SK-N-SH (cell line): ENCODE results near the gene ZNF407. TPM values are rescaled to one million over a fixed set of nuclear protein-coding genes. Genes with fewer than 3 reads are reported as not detected.

ENCODE experiments used
- CTCF ChIA-PET: fragments of 300-600, 350-600 bp; formaldehyde crosslinking; extraction: SDS; loops from one replicate; lab custom pipeline; 2021; lab: Yijun Ruan, JAX
- POLR2A ChIA-PET: fragments of 350-600 bp; sonication (Branson Sonifier 250); formaldehyde crosslinking; extraction: SDS; loops from one replicate; lab custom pipeline; 2020; ENCODE audit warnings: antibody characterized with exemption, inconsistent platforms; lab: Yijun Ruan, JAX
- DNase-seq: peaks from one replicate; pipeline ENCODE4 v3.0.0; 2012
- H2AFZ ChIP-seq: fragments of 200-600 bp; sonication (generic); 2 replicates; pipeline ENCODE4 v1.8.1; 2016; ENCODE audit warnings: antibody characterized with exemption, mild to moderate bottlenecking, low read depth
- H3F3A ChIP-seq: fragments of 200-600 bp; sonication (generic); replicated peaks from 2 replicates; pipeline ENCODE3; 2016; ENCODE audit warnings: antibody characterized with exemption, mild to moderate bottlenecking; ENCODE audit not compliant: insufficient read depth
- H3K27ac ChIP-seq, 2 experiments: fragments of 200-500 bp in 1 of 2; fragments of 200-600 bp in 1 of 2; sonication (Bioruptor generic) in 1 of 2; sonication (generic), shearing (Covaris generic) in 1 of 2; 2 replicates each; pipeline versions ENCODE4 v1.5.1 to v1.6.1; 2014 to 2016; ENCODE audit warnings: low read depth in 2 of 2, inconsistent platforms in 1 of 2, low read length in 1 of 2, mild to moderate bottlenecking in 1 of 2, mixed read lengths in 1 of 2
- H3K27me3 ChIP-seq: fragments of 200-600 bp; sonication (generic), shearing (Covaris generic); 2 replicates; pipeline ENCODE4 v1.6.1; 2016; ENCODE audit warnings: mixed run types; ENCODE audit not compliant: insufficient read depth
- H3K36me3 ChIP-seq, 2 experiments: fragments of 200-500 bp in 1 of 2; fragments of 200-600 bp in 1 of 2; sonication (Bioruptor generic) in 1 of 2; sonication (generic) in 1 of 2; replicated peaks in 1 of 2; 2 replicates each; pipeline versions ENCODE3 to v1.5.1; 2014 to 2016; ENCODE audit warnings: low read length in 1 of 2, mild to moderate bottlenecking in 1 of 2; ENCODE audit not compliant: insufficient read depth in 2 of 2, control insufficient read depth in 1 of 2
- H3K4me1 ChIP-seq, 2 experiments: fragments of 200-500 bp in 1 of 2; fragments of 200-600 bp in 1 of 2; sonication (Bioruptor generic) in 1 of 2; sonication (generic), shearing (Covaris generic) in 1 of 2; 2 replicates each; pipeline versions ENCODE4 v1.5.1 to v1.6.1; 2014 to 2016; ENCODE audit warnings: low read depth in 1 of 2, low read length in 1 of 2, mixed run types in 1 of 2; ENCODE audit not compliant: insufficient read depth in 2 of 2, control insufficient read depth in 1 of 2
- H3K4me2 ChIP-seq: fragments of 200-600 bp; sonication (generic), shearing (Covaris generic); 2 replicates; pipeline ENCODE4 v1.6.1; 2017; ENCODE audit warnings: mixed run types
- H3K4me3 ChIP-seq, 2 experiments: fragments of 200-500 bp in 1 of 2; fragments of 200-600 bp in 1 of 2; sonication (Bioruptor generic) in 1 of 2; sonication (generic), shearing (Covaris generic) in 1 of 2; 2 replicates each; pipeline versions ENCODE4 v1.5.1 to v1.8.1; 2014 to 2016; ENCODE audit warnings: low read depth in 2 of 2, inconsistent platforms in 1 of 2, low read length in 1 of 2, mild to moderate bottlenecking in 1 of 2, mixed read lengths in 1 of 2, moderate library complexity in 1 of 2
- H3K79me2 ChIP-seq: fragments of 200-600 bp; sonication (generic); 2 replicates; pipeline ENCODE4 v1.8.1; 2017; ENCODE audit warnings: mild to moderate bottlenecking; ENCODE audit not compliant: insufficient read depth
- H3K9ac ChIP-seq: fragments of 200-600 bp; sonication (generic); 2 replicates; pipeline ENCODE4 v1.6.1; 2017; ENCODE audit warnings: mixed run types
- H3K9me2 ChIP-seq: fragments of 200-600 bp; sonication (generic); 2 replicates; pipeline ENCODE4 v1.6.1; 2017; ENCODE audit warnings: mixed run types
- H3K9me3 ChIP-seq: fragments of 200-600 bp; sonication (generic); 2 replicates; pipeline ENCODE4 v1.6.1; 2017; ENCODE audit warnings: mixed run types, mild to moderate bottlenecking, moderate library complexity
- H4K20me1 ChIP-seq: fragments of 200-600 bp; sonication (generic); 2 replicates; pipeline ENCODE4 v1.6.1; 2017; ENCODE audit warnings: mild to moderate bottlenecking, mixed run types; ENCODE audit not compliant: insufficient read depth
- CHD2 ChIP-seq: fragments of 150-350 bp; IDR thresholded peaks from 2 replicates; pipeline ENCODE4 v1.6.1; 2018; ENCODE audit warnings: low read length; ENCODE audit not compliant: partially characterized antibody
- ELF1 ChIP-seq: IDR thresholded peaks from 2 replicates; pipeline ENCODE4 v1.4.0; 2012
- EP300 ChIP-seq, 2 experiments: IDR thresholded peaks; 2 replicates each; pipeline versions ENCODE4 v1.4.0 to v1.6.1; 2012; ENCODE audit warnings: borderline replicate concordance in 1 of 2, low read depth in 1 of 2, low read length in 1 of 2
- FOXJ3 ChIP-seq: sonication (generic); formaldehyde crosslinking; IDR thresholded peaks from 2 replicates; pipeline ENCODE4 v1.5.1; 2020; ENCODE audit warnings: mild to moderate bottlenecking, missing genetic modification reagents
- FOXM1 ChIP-seq: IDR thresholded peaks from 2 replicates; pipeline ENCODE4 v1.4.0; 2012; ENCODE audit warnings: low read depth, mild to moderate bottlenecking
- GABPA ChIP-seq: IDR thresholded peaks from 2 replicates; pipeline ENCODE4 v1.4.0; 2012; ENCODE audit warnings: low read depth, mild to moderate bottlenecking
- GATA2 ChIP-seq: sonication (generic); formaldehyde crosslinking; IDR thresholded peaks from 2 replicates; pipeline ENCODE4 v1.5.0; 2020; ENCODE audit warnings: mild to moderate bottlenecking, missing genetic modification reagents
- NRF1 ChIP-seq: IDR thresholded peaks from 2 replicates; pipeline ENCODE4 v1.6.1; 2012; ENCODE audit warnings: low read depth, mild to moderate bottlenecking, low read length
- POLR2AphosphoS5 ChIP-seq: IDR thresholded peaks from 2 replicates; pipeline ENCODE4 v1.6.1; 2012; ENCODE audit warnings: low read depth, low read length
- RAD21 ChIP-seq: IDR thresholded peaks from 2 replicates; pipeline ENCODE4 v1.6.1; 2012; ENCODE audit warnings: mild to moderate bottlenecking, low read length
- RCOR1 ChIP-seq: fragments of 150-350 bp; IDR thresholded peaks from 2 replicates; pipeline ENCODE4 v1.6.1; 2017; ENCODE audit warnings: antibody characterized with exemption, low read length
- SIN3A ChIP-seq: IDR thresholded peaks from 2 replicates; pipeline ENCODE4 v1.6.1; 2012; ENCODE audit warnings: low read depth, mild to moderate bottlenecking, low read length, moderate library complexity, borderline replicate concordance
- SMC3 ChIP-seq: IDR thresholded peaks from 2 replicates; pipeline ENCODE4 v1.6.1; 2012; ENCODE audit warnings: low read depth, low read length, improper control_type of control experiment
- TAF1 ChIP-seq: IDR thresholded peaks from 2 replicates; pipeline ENCODE4 v1.6.1; 2012; ENCODE audit warnings: low read depth, mild to moderate bottlenecking, low read length, moderate library complexity, borderline replicate concordance
- TCF12 ChIP-seq: IDR thresholded peaks from 2 replicates; pipeline ENCODE4 v1.4.0; 2012
- YY1 ChIP-seq: IDR thresholded peaks from 2 replicates; pipeline ENCODE4 v1.4.0; 2012; ENCODE audit warnings: low read depth, mild to moderate bottlenecking
- WGBS: methylation state at CpG from one replicate; pipeline ENCODE4 v1.1.6; 2017; ENCODE audit warnings: low lambda C conversion rate; 5-methylcytosine and 5-hydroxymethylcytosine counted together
- polyA plus RNA-seq, 3 experiments: library from polyadenylated mRNA; depleted of rRNA; stranded (reverse); fragments of >200 nt; gene quantifications; 2 replicates each; pipeline ENCODE4 v1.2.3, GENCODE V29; 2012
- TF ChIP-seq, protein P1 (sequence below): IDR thresholded peaks from 2 replicates; pipeline ENCODE4; 2012
- TF ChIP-seq, protein P2 (sequence below): fragments of 200-600 bp; sonication (generic); IDR thresholded peaks from 2 replicates; pipeline ENCODE4 v1.6.1; 2017; ENCODE audit warnings: antibody characterized with exemption, mild to moderate bottlenecking, moderate library complexity
- TF ChIP-seq, protein P3 (sequence below): fragments of 150-350 bp; IDR thresholded peaks from 2 replicates; pipeline ENCODE4 v1.6.1; 2017; ENCODE audit warnings: antibody characterized with exemption, low read length, low read depth, borderline replicate concordance
- TF ChIP-seq, protein P4 (sequence below): IDR thresholded peaks from 2 replicates; pipeline ENCODE4 v1.6.1; 2012; ENCODE audit warnings: mild to moderate bottlenecking, low read depth, low read length, moderate library complexity
- TF ChIP-seq, protein P5 (sequence below): IDR thresholded peaks from 2 replicates; pipeline ENCODE4 v1.4.0; 2012; ENCODE audit warnings: low read depth, borderline replicate concordance
- TF ChIP-seq, protein P6 (sequence below): IDR thresholded peaks from 2 replicates; pipeline ENCODE4 v1.4.0; 2012; ENCODE audit warnings: low read depth

Gene ZNF407
- polyA plus RNA-seq, 1 of the 3 experiments (the other 2 are of a cell fraction) = 2.6 TPM

DNA sequence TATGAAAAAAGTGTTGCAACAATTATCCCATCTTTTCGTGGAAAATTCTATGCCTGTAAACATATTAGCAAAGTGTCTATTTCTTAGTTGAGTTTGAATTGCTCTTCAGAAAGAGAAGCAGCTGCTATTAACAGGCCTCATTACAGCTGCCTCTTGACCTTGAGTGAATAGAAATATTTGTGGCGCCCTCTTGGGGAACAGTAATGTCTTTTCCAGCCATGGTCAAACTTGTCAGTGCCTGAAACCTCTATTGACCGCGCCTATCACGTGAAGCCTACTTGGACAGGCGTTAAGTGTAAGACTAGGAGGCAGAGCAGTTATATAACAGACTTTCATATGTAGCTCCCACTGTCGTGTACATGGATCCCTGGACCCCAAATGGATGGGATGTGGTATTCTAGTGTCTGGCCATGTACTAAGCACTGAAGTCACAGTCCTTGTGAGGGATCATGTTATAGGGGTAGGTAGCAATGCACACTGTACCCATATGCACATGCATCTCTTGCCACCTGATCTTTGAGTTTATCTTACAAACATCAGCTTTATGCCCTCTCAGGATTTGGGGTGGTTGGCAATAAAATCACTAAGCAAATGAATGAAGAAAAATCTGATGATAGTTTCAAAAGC, 366.3 kb downstream of the ZNF407 start:
- 57% methylated on average over 7 of the region's 7 CpGs for WGBS
- Histone ChIP-seq H3K36me3 (peaks cover 0 to 14% of the 10 kb centered on the region in 2 experiments), H3K9ac (no peak overlapping the region), H3F3A (peaks cover 2% of the 10 kb centered on the region), H3K9me3 (no peaks in the 10 kb centered on the region), H3K4me2 (no peak overlapping the region), H3K4me3 (no peak overlapping the region), H2AFZ (no peak overlapping the region), H4K20me1 (no peaks in the 10 kb centered on the region), H3K79me2 (no peaks in the 10 kb centered on the region; the same call in 1 of the 2 replicates), H3K4me1 (no peaks in the 10 kb centered on the region), H3K9me2 (no peaks in the 10 kb centered on the region), H3K27ac (no peak overlapping the region), H3K27me3 (no peaks in the 10 kb centered on the region)
- POLR2A ChIA-PET = no interaction called here
- DNase-seq = peak; percentile 36
- CTCF ChIA-PET = interaction anchor here (0.6 to 1.7 kb wide), 16 partner anchors 8 to 515 kb away, joined by 3 to 9 read pairs (median 4); no protein-coding TSS in a partner anchor
- TF ChIP-seq SIN3A (no peak), SMC3 (peak; percentile 73), POLR2AphosphoS5 (no peak), TAF1 (no peak), GABPA (no peak), CHD2 (no peak), GATA2 (CRISPR knock-in tag) (no peak), TCF12 (no peak), ELF1 (no peak), FOXJ3 (CRISPR knock-in tag) (no peak), RCOR1 (no peak), YY1 (no peak), NRF1 (no peak), EP300 (IDR thresholded peaks at IDR 0.05; ENCODE audit: borderline replicate concordance in 1 of 2, low read depth in 1 of 2, low read length in 1 of 2) (no peak), FOXM1 (no peak), RAD21 (peak; percentile 81)
- TF ChIP-seq, protein P1, sequence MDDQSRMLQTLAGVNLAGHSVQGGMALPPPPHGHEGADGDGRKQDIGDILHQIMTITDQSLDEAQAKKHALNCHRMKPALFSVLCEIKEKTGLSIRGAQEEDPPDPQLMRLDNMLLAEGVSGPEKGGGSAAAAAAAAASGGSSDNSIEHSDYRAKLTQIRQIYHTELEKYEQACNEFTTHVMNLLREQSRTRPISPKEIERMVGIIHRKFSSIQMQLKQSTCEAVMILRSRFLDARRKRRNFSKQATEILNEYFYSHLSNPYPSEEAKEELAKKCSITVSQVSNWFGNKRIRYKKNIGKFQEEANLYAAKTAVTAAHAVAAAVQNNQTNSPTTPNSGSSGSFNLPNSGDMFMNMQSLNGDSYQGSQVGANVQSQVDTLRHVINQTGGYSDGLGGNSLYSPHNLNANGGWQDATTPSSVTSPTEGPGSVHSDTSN = no peak
- TF ChIP-seq, protein P2, sequence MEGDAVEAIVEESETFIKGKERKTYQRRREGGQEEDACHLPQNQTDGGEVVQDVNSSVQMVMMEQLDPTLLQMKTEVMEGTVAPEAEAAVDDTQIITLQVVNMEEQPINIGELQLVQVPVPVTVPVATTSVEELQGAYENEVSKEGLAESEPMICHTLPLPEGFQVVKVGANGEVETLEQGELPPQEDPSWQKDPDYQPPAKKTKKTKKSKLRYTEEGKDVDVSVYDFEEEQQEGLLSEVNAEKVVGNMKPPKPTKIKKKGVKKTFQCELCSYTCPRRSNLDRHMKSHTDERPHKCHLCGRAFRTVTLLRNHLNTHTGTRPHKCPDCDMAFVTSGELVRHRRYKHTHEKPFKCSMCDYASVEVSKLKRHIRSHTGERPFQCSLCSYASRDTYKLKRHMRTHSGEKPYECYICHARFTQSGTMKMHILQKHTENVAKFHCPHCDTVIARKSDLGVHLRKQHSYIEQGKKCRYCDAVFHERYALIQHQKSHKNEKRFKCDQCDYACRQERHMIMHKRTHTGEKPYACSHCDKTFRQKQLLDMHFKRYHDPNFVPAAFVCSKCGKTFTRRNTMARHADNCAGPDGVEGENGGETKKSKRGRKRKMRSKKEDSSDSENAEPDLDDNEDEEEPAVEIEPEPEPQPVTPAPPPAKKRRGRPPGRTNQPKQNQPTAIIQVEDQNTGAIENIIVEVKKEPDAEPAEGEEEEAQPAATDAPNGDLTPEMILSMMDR = peak; percentile 58
- TF ChIP-seq, protein P3, sequence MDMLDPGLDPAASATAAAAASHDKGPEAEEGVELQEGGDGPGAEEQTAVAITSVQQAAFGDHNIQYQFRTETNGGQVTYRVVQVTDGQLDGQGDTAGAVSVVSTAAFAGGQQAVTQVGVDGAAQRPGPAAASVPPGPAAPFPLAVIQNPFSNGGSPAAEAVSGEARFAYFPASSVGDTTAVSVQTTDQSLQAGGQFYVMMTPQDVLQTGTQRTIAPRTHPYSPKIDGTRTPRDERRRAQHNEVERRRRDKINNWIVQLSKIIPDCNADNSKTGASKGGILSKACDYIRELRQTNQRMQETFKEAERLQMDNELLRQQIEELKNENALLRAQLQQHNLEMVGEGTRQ = no peak
- TF ChIP-seq, protein P4, sequence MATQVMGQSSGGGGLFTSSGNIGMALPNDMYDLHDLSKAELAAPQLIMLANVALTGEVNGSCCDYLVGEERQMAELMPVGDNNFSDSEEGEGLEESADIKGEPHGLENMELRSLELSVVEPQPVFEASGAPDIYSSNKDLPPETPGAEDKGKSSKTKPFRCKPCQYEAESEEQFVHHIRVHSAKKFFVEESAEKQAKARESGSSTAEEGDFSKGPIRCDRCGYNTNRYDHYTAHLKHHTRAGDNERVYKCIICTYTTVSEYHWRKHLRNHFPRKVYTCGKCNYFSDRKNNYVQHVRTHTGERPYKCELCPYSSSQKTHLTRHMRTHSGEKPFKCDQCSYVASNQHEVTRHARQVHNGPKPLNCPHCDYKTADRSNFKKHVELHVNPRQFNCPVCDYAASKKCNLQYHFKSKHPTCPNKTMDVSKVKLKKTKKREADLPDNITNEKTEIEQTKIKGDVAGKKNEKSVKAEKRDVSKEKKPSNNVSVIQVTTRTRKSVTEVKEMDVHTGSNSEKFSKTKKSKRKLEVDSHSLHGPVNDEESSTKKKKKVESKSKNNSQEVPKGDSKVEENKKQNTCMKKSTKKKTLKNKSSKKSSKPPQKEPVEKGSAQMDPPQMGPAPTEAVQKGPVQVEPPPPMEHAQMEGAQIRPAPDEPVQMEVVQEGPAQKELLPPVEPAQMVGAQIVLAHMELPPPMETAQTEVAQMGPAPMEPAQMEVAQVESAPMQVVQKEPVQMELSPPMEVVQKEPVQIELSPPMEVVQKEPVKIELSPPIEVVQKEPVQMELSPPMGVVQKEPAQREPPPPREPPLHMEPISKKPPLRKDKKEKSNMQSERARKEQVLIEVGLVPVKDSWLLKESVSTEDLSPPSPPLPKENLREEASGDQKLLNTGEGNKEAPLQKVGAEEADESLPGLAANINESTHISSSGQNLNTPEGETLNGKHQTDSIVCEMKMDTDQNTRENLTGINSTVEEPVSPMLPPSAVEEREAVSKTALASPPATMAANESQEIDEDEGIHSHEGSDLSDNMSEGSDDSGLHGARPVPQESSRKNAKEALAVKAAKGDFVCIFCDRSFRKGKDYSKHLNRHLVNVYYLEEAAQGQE = no peak
- TF ChIP-seq, protein P5, sequence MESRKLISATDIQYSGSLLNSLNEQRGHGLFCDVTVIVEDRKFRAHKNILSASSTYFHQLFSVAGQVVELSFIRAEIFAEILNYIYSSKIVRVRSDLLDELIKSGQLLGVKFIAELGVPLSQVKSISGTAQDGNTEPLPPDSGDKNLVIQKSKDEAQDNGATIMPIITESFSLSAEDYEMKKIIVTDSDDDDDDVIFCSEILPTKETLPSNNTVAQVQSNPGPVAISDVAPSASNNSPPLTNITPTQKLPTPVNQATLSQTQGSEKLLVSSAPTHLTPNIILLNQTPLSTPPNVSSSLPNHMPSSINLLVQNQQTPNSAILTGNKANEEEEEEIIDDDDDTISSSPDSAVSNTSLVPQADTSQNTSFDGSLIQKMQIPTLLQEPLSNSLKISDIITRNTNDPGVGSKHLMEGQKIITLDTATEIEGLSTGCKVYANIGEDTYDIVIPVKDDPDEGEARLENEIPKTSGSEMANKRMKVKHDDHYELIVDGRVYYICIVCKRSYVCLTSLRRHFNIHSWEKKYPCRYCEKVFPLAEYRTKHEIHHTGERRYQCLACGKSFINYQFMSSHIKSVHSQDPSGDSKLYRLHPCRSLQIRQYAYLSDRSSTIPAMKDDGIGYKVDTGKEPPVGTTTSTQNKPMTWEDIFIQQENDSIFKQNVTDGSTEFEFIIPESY = no peak
- TF ChIP-seq, protein P6, sequence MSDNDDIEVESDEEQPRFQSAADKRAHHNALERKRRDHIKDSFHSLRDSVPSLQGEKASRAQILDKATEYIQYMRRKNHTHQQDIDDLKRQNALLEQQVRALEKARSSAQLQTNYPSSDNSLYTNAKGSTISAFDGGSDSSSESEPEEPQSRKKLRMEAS = no peak
